LNCaP clone FGC (cell line): ENCODE results near the gene TIMP2.
"Not testable (repeated sequence)": the region's sequence is repeated elsewhere in the genome, so short reads cannot be mapped to it uniquely, and the experiment has no call there.

ENCODE experiments used
- DNase-seq: peaks from one replicate; pipeline ENCODE4 v3.0.0-alpha.2; 2011; ENCODE audit warnings: low read depth
- H3K4me3 ChIP-seq: 2 replicates; pipeline ENCODE4 v1.5.1; 2011; ENCODE audit warnings: mild to moderate bottlenecking, low read depth, low read length, control low read depth
- TF ChIP-seq, protein P1 (sequence below): IDR thresholded peaks from 2 replicates; pipeline ENCODE4 v1.5.1; 2012; ENCODE audit warnings: mild to moderate bottlenecking; ENCODE audit not compliant: control insufficient read depth, insufficient read depth; ENCODE audit errors: extremely low read depth

TIMP2 gene

DNA sequence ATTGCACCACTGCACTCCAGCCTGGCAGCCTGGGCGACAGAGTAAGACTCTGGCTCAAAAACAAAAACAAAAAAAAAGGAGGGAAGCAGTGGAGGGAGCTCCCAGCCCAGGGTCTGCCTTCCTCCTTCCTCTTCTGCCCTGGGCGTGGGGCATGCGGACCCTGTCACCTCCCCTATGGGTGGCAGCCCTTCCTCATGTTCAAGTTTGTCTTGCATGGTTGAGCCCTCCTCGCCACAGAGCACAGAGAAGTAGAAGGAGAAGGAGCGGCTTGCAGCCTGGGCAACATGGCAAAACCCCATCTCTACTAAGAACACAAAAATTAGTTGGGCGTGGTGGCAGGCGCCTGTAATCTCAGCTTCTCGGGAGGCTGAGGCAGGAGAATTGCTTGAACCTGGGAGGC, 21.4 kb upstream of the TIMP2 start:
- TF ChIP-seq, protein P1, sequence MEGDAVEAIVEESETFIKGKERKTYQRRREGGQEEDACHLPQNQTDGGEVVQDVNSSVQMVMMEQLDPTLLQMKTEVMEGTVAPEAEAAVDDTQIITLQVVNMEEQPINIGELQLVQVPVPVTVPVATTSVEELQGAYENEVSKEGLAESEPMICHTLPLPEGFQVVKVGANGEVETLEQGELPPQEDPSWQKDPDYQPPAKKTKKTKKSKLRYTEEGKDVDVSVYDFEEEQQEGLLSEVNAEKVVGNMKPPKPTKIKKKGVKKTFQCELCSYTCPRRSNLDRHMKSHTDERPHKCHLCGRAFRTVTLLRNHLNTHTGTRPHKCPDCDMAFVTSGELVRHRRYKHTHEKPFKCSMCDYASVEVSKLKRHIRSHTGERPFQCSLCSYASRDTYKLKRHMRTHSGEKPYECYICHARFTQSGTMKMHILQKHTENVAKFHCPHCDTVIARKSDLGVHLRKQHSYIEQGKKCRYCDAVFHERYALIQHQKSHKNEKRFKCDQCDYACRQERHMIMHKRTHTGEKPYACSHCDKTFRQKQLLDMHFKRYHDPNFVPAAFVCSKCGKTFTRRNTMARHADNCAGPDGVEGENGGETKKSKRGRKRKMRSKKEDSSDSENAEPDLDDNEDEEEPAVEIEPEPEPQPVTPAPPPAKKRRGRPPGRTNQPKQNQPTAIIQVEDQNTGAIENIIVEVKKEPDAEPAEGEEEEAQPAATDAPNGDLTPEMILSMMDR: no peak
- no peak for DNase-seq
- no peak overlapping the region for H3K4me3 ChIP-seq

DNA sequence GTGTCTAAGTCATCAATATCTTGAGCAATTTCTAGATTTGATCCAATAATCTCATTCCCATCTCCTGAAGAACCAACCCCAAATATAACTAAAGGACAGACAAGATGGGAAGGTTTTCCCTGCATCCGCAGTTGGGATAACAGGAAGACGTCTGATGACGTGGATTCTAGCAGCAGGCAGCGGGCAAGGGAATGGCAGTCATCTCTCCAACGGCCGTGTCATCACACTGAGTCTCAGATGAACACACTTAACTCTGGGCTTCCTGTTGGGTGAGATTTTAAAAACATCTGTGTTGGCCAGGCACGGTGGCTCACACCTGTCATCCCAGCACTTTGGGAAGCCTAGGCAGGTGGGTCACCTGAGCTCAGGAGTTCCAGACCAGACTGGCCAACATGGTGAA, 20.9 kb upstream of the TIMP2 start:
- DNase-seq: no peak
- TF ChIP-seq, protein P1: no peak
- H3K4me3 ChIP-seq: no peak overlapping the region

DNA sequence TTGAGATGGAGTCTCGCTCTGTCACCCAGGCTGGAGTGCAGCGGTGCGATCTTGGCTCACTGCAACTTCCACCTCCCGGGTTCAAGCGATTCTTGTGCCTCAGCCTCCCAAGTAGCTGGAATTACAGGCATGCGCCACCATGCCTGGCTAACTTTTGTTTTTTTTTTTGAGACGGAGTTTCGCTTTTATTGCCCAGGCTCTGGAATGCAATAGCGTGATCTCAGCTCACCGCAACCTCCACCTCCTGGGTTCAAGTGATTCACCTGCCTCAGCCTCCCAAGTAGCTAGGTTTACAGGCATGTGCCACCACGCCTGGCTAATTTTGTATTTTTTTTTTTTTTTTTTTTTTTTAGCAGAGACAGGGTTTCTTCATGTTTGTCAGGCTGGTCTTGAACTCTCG, 20.3 kb upstream of the TIMP2 start:
- not testable (repeated sequence) for H3K4me3 ChIP-seq, DNase-seq

DNA sequence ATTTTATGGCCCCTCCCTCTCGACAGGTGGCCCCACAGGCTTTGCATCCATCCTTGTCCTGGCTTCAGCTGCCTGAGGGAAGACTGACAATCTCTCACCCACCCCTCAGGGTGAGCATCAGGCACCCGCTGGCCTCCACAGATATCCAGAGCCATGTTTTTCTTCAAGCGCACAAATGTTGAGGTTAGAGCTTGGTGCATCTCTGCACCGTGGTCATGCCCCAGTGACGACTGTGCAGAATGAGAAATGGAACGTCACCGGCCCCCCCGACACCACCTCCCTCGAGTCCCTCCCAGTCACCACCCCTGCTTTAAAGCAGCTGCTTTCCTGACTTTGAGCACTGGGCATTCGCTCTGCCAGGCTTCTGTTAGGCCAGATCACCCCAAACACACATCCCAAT, 19.8 kb upstream of the TIMP2 start:
- TF ChIP-seq, protein P1: no peak
- no peak for DNase-seq
- H3K4me3 ChIP-seq: no peak overlapping the region

DNA sequence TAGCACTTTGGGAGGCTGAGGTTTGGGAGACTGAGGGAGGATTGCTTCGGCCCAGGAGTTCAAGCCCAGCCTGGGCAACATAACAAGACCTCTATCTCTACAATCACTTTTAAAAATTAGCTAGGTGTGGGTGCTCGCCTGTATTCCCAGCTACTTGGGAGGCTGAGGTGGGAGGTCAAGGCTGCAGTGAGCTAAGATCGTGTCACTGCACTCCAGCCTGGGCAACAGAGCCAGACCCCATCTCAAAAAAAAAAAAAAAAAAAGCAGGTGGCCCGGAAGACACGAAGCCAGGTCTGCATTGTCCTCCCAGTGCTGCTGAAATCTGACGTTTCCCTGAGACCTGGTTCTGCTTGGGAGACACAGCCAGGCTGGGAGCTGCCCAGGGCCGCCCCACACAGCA, 18.8 kb upstream of the TIMP2 start:
- no peak overlapping the region for H3K4me3 ChIP-seq
- TF ChIP-seq, protein P1: no peak
- no peak for DNase-seq

DNA sequence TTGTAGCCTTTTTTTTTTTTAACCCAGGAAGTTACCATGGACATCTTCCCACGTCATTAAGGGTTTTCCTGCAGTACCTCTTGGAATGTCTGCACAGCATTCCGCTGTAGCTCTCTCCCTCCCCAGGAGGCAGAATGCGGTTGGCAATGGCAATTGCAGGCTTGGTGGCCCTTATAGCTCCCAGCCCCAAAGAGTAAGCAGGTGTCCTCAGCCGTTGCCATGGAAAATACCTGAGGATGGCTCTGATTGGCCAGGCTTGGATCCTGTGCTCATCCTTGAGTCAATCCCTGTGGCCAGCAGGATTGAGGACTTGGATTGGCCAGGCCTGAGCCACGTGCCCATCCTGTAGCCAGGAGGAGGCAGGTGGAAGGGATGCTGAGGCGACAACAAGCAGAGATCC, 15.5 kb upstream of the TIMP2 start:
- no peak for DNase-seq
- TF ChIP-seq, protein P1: no peak

DNA sequence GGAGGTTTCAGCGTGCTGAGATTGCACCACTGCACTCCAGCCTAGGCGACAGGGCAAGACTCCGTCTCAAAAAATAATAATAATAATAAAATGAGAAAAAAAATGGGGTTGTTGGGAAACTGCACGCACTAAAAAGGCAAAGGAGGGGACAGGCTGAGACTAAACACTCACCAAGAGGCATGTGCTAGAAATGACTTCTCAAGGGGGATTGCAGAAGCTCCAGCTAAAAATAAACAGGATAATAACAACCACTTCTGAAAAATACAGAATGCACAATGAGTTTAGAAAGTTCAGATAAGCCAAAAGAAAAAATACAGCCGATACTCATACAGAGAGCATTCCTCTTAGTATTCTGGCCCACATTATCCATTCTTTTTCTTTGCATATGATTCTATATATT, 15.1 kb upstream of the TIMP2 start:
- TF ChIP-seq, protein P1: no peak
- no peak overlapping the region for H3K4me3 ChIP-seq
- no peak for DNase-seq

More for the DNA sequence above, 15.5 kb upstream of the TIMP2 start:
- H3K4me3 ChIP-seq: no peak overlapping the region
